ENCODE results near the gene CDC6. TPM values are rescaled to one million over a fixed set of nuclear protein-coding genes. Genes with fewer than 3 reads are reported as not detected.

The CDC6 gene
- total and polyA plus RNA-seq, 2 experiments from 2014 or later: 9.8 to 12.4 TPM

GRCh38 chr17:40348136-40348504, 60.4 kb downstream of the CDC6 start:
- Histone ChIP-seq H3K4me2 (ENCODE audit: unreplicated experiment) (no peak overlapping the region), H3K9me3 (ENCODE audit: low read depth) (no peaks in the 10 kb centered on the region), H4K20me1 (ENCODE audit: insufficient read depth) (no peaks in the 10 kb centered on the region), H3K36me3 (ENCODE audit: low read depth) (peaks cover 6% of the 10 kb centered on the region; the same call in 1 of the 2 replicates), H3F3A (ENCODE audit: insufficient read depth) (peaks cover 20% of the 10 kb centered on the region), H3K4me3 (no peak overlapping the region), H3K79me2 (ENCODE audit: insufficient read depth) (peaks cover 82% of the 10 kb centered on the region), H3K4me1 (ENCODE audit: insufficient read depth) (peaks cover 50% of the 10 kb centered on the region), H3K27me3 (replicated peaks; ENCODE audit: insufficient read depth) (no peaks in the 10 kb centered on the region), H3K27ac (no peak overlapping the region), H3K9me2 (ENCODE audit: insufficient read depth) (no peaks in the 10 kb centered on the region), H2AFZ (no peak overlapping the region), H3K9ac (no peak overlapping the region)
- TF ChIP-seq EZH2 (IDR thresholded peaks at IDR 0.05; ENCODE audit: insufficient read depth, poor library complexity, severe bottlenecking) (no peak), EZH2phosphoT487 (IDR thresholded peaks at IDR 0.05; ENCODE audit: insufficient read depth, low read depth) (no peak)
- no peak for DNase-seq
- WGBS, 2 experiments (ENCODE audit: low coverage in 1 of 2, low lambda C conversion rate in 2 of 2, missing lambda C conversion rate in 2 of 2): 79 to 84% methylated on average over 5 of the region's 5 CpGs
- in situ Hi-C loops (cut with MboI): no loop called here

- H3K4me2 ChIP-seq (ENCODE audit: unreplicated experiment): no peak overlapping the region
- DNase-seq: peak; percentile 31
These were observed 61.1 kb downstream of the CDC6 start for GRCh38 chr17:40348562-40349476.

GRCh38 chr17:40349477-40349894, 61.8 kb downstream of the CDC6 start:
- peaks cover 68% of the 10 kb centered on the region for H3K79me2 ChIP-seq (ENCODE audit: insufficient read depth)
- WGBS, 2 experiments (ENCODE audit: low coverage in 1 of 2, low lambda C conversion rate in 2 of 2, missing lambda C conversion rate in 2 of 2): 39 to 49% methylated on average over 9 to 10 of the region's 10 CpGs
- no peak overlapping the region for H3K4me3 ChIP-seq
- H2AFZ ChIP-seq: no peak overlapping the region
- no peaks in the 10 kb centered on the region for H3K9me2 ChIP-seq (ENCODE audit: insufficient read depth)
- peaks cover 8% of the 10 kb centered on the region; the same call in 1 of the 2 replicates for H3K36me3 ChIP-seq (ENCODE audit: low read depth)
- H3K9ac ChIP-seq: no peak overlapping the region
- peaks cover 42% of the 10 kb centered on the region for H3K4me1 ChIP-seq (ENCODE audit: insufficient read depth)
- H3K4me2 ChIP-seq (ENCODE audit: unreplicated experiment): no peak overlapping the region
- H4K20me1 ChIP-seq (ENCODE audit: insufficient read depth): no peaks in the 10 kb centered on the region
- H3K9me3 ChIP-seq (ENCODE audit: low read depth): no peaks in the 10 kb centered on the region
- peaks cover 24% of the 10 kb centered on the region for H3F3A ChIP-seq (ENCODE audit: insufficient read depth)
- peak; percentile 36 for DNase-seq
- in situ Hi-C loops (cut with MboI): no loop called here
- H3K27ac ChIP-seq: no peak overlapping the region
- no peaks in the 10 kb centered on the region for H3K27me3 ChIP-seq (replicated peaks; ENCODE audit: insufficient read depth)
- TF ChIP-seq EZH2phosphoT487 (IDR thresholded peaks at IDR 0.05; ENCODE audit: insufficient read depth, low read depth) (no peak), EZH2 (IDR thresholded peaks at IDR 0.05; ENCODE audit: insufficient read depth, poor library complexity, severe bottlenecking) (no peak)

More at GRCh38 chr17:40348562-40349476, 61.1 kb downstream of the CDC6 start:
- 57 to 58% methylated on average over 17 of the region's 17 CpGs for WGBS, 2 experiments (ENCODE audit: low coverage in 1 of 2, low lambda C conversion rate in 2 of 2, missing lambda C conversion rate in 2 of 2)
- Histone ChIP-seq H2AFZ (no peak overlapping the region), H3K9me2 (ENCODE audit: insufficient read depth) (no peaks in the 10 kb centered on the region), H3K79me2 (ENCODE audit: insufficient read depth) (peaks cover 75% of the 10 kb centered on the region), H3K4me1 (ENCODE audit: insufficient read depth) (peaks cover 49% of the 10 kb centered on the region), H3K9ac (no peak overlapping the region), H3K9me3 (ENCODE audit: low read depth) (no peaks in the 10 kb centered on the region), H3K4me3 (no peak overlapping the region), H4K20me1 (ENCODE audit: insufficient read depth) (no peaks in the 10 kb centered on the region), H3K36me3 (ENCODE audit: low read depth) (peaks cover 8% of the 10 kb centered on the region; the same call in 1 of the 2 replicates), H3K27ac (no peak overlapping the region), H3K27me3 (replicated peaks; ENCODE audit: insufficient read depth) (no peaks in the 10 kb centered on the region), H3F3A (ENCODE audit: insufficient read depth) (peaks cover 27% of the 10 kb centered on the region)
- TF ChIP-seq EZH2 (IDR thresholded peaks at IDR 0.05; ENCODE audit: insufficient read depth, poor library complexity, severe bottlenecking) (no peak), EZH2phosphoT487 (IDR thresholded peaks at IDR 0.05; ENCODE audit: insufficient read depth, low read depth) (no peak)
- in situ Hi-C loops (cut with MboI): no loop called here

DNA sequence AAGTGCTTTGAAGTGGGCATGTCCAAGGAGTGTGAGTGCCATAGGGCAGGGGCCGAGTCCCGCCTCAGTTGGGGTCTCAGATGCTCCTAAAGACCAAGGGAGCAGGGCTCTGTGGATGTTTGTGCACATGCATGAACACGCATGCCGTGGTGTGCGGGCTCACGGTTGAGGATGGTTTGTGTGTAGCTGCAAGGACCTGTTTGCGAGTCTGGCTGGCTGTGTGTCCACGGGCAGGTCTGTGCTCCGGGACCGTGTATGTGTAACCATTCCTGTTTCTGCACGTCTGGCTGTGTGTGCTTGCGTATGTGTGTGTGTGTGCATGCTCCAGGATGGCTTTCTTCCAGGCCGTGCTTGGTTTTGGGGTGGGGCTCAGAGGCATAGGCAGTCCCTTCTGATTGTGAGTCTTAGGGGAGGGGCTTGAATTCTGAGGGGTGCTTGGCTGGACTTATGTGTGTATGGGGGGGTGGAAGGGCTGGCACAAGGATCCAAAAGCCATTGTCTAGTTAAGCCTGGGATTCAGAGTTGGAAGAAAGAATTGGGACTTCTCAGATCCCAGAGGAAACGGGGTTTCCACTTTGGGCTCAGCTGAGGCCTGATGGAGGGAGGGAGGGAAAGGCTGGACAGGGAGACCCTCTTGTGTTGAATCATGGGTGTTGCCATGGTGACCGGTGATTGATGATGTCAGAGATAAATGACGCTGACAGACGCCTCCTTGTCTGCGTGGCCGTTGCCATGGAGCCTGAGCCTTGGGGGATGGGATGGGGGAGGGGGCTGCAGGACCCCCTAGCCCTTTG, 62.4 kb downstream of the CDC6 start:
- in situ Hi-C loops (cut with MboI): loop anchor here (10.0 to 25.0 kb wide), 2 partner anchors 45 to 437 kb away; partner anchors contain the start of genes KRT27, KRT28 and RARA
- Histone ChIP-seq H3K9ac (0 out of 2 replicates have a peak overlapping the region, but pooled peaks have one; percentile 21), H3K4me2 (ENCODE audit: unreplicated experiment) (no peak overlapping the region), H3K9me2 (ENCODE audit: insufficient read depth) (no peaks in the 10 kb centered on the region), H2AFZ (no peak overlapping the region), H3K36me3 (ENCODE audit: low read depth) (peaks cover 8% of the 10 kb centered on the region; the same call in 1 of the 2 replicates), H3K27ac (no peak overlapping the region), H3K4me3 (no peak overlapping the region), H3K4me1 (ENCODE audit: insufficient read depth) (peaks cover 38% of the 10 kb centered on the region), H3K27me3 (replicated peaks; ENCODE audit: insufficient read depth) (no peaks in the 10 kb centered on the region), H3K79me2 (ENCODE audit: insufficient read depth) (peaks cover 62% of the 10 kb centered on the region), H3K9me3 (ENCODE audit: low read depth) (no peaks in the 10 kb centered on the region), H3F3A (ENCODE audit: insufficient read depth) (peaks cover 18% of the 10 kb centered on the region), H4K20me1 (ENCODE audit: insufficient read depth) (no peaks in the 10 kb centered on the region)
- DNase-seq: no peak
- WGBS, 2 experiments (ENCODE audit: low coverage in 1 of 2, low lambda C conversion rate in 2 of 2, missing lambda C conversion rate in 2 of 2): 57 to 60% methylated on average over 19 of the region's 19 CpGs
- TF ChIP-seq EZH2phosphoT487 (IDR thresholded peaks at IDR 0.05; ENCODE audit: insufficient read depth, low read depth): no peak
- no peak for TF ChIP-seq EZH2 (IDR thresholded peaks at IDR 0.05; ENCODE audit: insufficient read depth, poor library complexity, severe bottlenecking)

All from GM23248 (cell line).